Measurements from ENCODE around the gene SLC35F6.

The SLC35F6 gene

GRCh38 chr2:26731714-26732113, 32.4 kb upstream of the SLC35F6 start:
- Histone ChIP-seq H3K36me3 (replicated peaks; ENCODE audit: insufficient read depth, low read length) (no peaks in the 10 kb centered on the region), H3K4me2 (ENCODE audit: low read depth, low read length) (no peak overlapping the region), H3K4me1 (ENCODE audit: low read length) (no peaks in the 10 kb centered on the region), H3K27me3 (replicated peaks; ENCODE audit: insufficient read depth, low read length) (peaks cover 69% of the 10 kb centered on the region), H3K4me3 (ENCODE audit: low read length) (no peak overlapping the region), H4K20me1 (ENCODE audit: insufficient read depth, low read length) (no peaks in the 10 kb centered on the region), H2AFZ (ENCODE audit: low read length) (no peak overlapping the region), H3K79me2 (ENCODE audit: low read length) (no peaks in the 10 kb centered on the region), H3K9ac (ENCODE audit: low read length) (no peak overlapping the region), H3F3A (ENCODE audit: insufficient read depth, low read length) (no peaks in the 10 kb centered on the region), H3K9me3 (replicated peaks; ENCODE audit: insufficient read depth, low read length) (no peaks in the 10 kb centered on the region), H3K9me2 (replicated peaks; ENCODE audit: insufficient read depth, low read length) (no peaks in the 10 kb centered on the region), H3K27ac (ENCODE audit: low read length) (no peak overlapping the region)
- no peak for TF ChIP-seq CTCF (IDR thresholded peaks at IDR 0.05; ENCODE audit: low read length)
- no peak for TF ChIP-seq EZH2 (optimal IDR thresholded peaks at IDR 0.05; ENCODE audit: low read depth, low read length)
- DNase-seq: no peak

GRCh38 chr2:26732446-26732845, 31.6 kb upstream of the SLC35F6 start:
- Histone ChIP-seq H3K9ac (ENCODE audit: low read length) (no peak overlapping the region), H2AFZ (ENCODE audit: low read length) (no peak overlapping the region)
- TF ChIP-seq EZH2 (optimal IDR thresholded peaks at IDR 0.05; ENCODE audit: low read depth, low read length): no peak
- no peak for TF ChIP-seq EZH2phosphoT487 (IDR thresholded peaks at IDR 0.05; ENCODE audit: low read length)
- TF ChIP-seq CTCF (IDR thresholded peaks at IDR 0.05; ENCODE audit: low read length): no peak

GRCh38 chr2:26733413-26733812, 30.7 kb upstream of the SLC35F6 start:
- no peaks in the 10 kb centered on the region for H4K20me1 ChIP-seq (ENCODE audit: insufficient read depth, low read length)
- H3K79me2 ChIP-seq (ENCODE audit: low read length): no peaks in the 10 kb centered on the region
- H3K4me2 ChIP-seq (ENCODE audit: low read depth, low read length): no peak overlapping the region
- DNase-seq: no peak
- no peak overlapping the region for H3K4me3 ChIP-seq (ENCODE audit: low read length)
- TF ChIP-seq EZH2 (optimal IDR thresholded peaks at IDR 0.05; ENCODE audit: low read depth, low read length) (no peak), CTCF (IDR thresholded peaks at IDR 0.05; ENCODE audit: low read length) (no peak), EZH2phosphoT487 (IDR thresholded peaks at IDR 0.05; ENCODE audit: low read length) (no peak)
- H2AFZ ChIP-seq (ENCODE audit: low read length): no peak overlapping the region
- no peaks in the 10 kb centered on the region for H3K36me3 ChIP-seq (replicated peaks; ENCODE audit: insufficient read depth, low read length)
- H3K9ac ChIP-seq (ENCODE audit: low read length): no peak overlapping the region
- no peaks in the 10 kb centered on the region for H3K9me2 ChIP-seq (replicated peaks; ENCODE audit: insufficient read depth, low read length)
- no peaks in the 10 kb centered on the region for H3F3A ChIP-seq (ENCODE audit: insufficient read depth, low read length)
- no peak overlapping the region for H3K27ac ChIP-seq (ENCODE audit: low read length)
- H3K4me1 ChIP-seq (ENCODE audit: low read length): no peaks in the 10 kb centered on the region
- H3K9me3 ChIP-seq (replicated peaks; ENCODE audit: insufficient read depth, low read length): no peaks in the 10 kb centered on the region
- H3K27me3 ChIP-seq (replicated peaks; ENCODE audit: insufficient read depth, low read length): peaks cover 78% of the 10 kb centered on the region

More at GRCh38 chr2:26732446-26732845, 31.6 kb upstream of the SLC35F6 start:
- DNase-seq: no peak
- H3F3A ChIP-seq (ENCODE audit: insufficient read depth, low read length): no peaks in the 10 kb centered on the region
- H3K4me2 ChIP-seq (ENCODE audit: low read depth, low read length): no peak overlapping the region
- no peaks in the 10 kb centered on the region for H3K4me1 ChIP-seq (ENCODE audit: low read length)
- H3K27me3 ChIP-seq (replicated peaks; ENCODE audit: insufficient read depth, low read length): peaks cover 70% of the 10 kb centered on the region
- H4K20me1 ChIP-seq (ENCODE audit: insufficient read depth, low read length): no peaks in the 10 kb centered on the region
- H3K36me3 ChIP-seq (replicated peaks; ENCODE audit: insufficient read depth, low read length): no peaks in the 10 kb centered on the region
- no peaks in the 10 kb centered on the region for H3K79me2 ChIP-seq (ENCODE audit: low read length)
- no peak overlapping the region for H3K4me3 ChIP-seq (ENCODE audit: low read length)
- no peaks in the 10 kb centered on the region for H3K9me2 ChIP-seq (replicated peaks; ENCODE audit: insufficient read depth, low read length)
- no peak overlapping the region for H3K27ac ChIP-seq (ENCODE audit: low read length)
- no peaks in the 10 kb centered on the region for H3K9me3 ChIP-seq (replicated peaks; ENCODE audit: insufficient read depth, low read length)

Data from MM.1S (cell line).